Tibial nerve (tissue), 3 donors: ENCODE results near the gene LRRC37A.
"Not testable (repeated sequence)": the region's sequence is repeated elsewhere in the genome, so short reads cannot be mapped to it uniquely, and the experiment has no call there.

Source experiments
- CTCF ChIP-seq, 5 experiments: fragments of 200-600 bp in 3 of 5; fragments of 450-650 bp in 2 of 5; sonication (generic) in 3 of 5; IDR thresholded peaks; one replicate each; pipeline ENCODE4 v1.5.1; 2016 to 2019; ENCODE audit warnings: antibody characterized with exemption in 5 of 5, mild to moderate bottlenecking in 3 of 5, moderate library complexity in 2 of 5
- POLR2A ChIP-seq, 2 donors: fragments of 450-650 bp; IDR thresholded peaks; one replicate each; pipeline ENCODE4 v1.6.1; 2017; ENCODE audit warnings: antibody characterized with exemption in 2 of 2, mild to moderate bottlenecking in 2 of 2, moderate library complexity in 2 of 2

DNA sequence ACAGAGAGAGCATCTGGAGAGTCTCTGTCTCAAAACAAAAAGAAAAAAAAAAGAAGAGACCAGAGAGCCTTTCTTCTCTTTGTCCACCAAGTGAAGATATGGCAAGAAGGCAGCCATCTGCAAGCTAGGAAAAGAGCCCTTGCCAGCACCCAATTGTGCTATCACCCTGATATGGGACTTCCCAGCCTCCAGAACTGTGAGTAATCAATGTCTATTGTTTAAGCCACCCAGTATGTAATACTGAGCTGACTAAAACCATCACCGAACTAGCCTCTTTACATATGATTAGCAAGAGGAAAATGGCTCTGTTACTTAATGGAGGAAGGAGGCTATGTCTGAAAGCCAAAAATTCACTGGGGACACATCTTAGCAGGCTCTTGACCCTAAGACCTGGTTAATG, 38.6 kb upstream of the LRRC37A start:
- TF ChIP-seq CTCF, POLR2A (IDR thresholded peaks at IDR 0.05): not testable (repeated sequence)
